Gastroesophageal sphincter (tissue), 3 donors: ENCODE data around the gene CNTNAP2.

Experiments used
- CTCF ChIP-seq, 4 experiments: fragments of 200-600 bp in 2 of 4; fragments of 450-650 bp in 2 of 4; sonication (generic) in 1 of 4; IDR thresholded peaks; one replicate each; pipeline ENCODE4 v1.5.1; 2017 to 2019; ENCODE audit warnings: antibody characterized with exemption in 4 of 4, mild to moderate bottlenecking in 2 of 4, moderate library complexity in 2 of 4
- EP300 ChIP-seq: sonication (generic); formaldehyde crosslinking; IDR thresholded peaks from one replicate; pipeline ENCODE4 v1.6.1; 2017; ENCODE audit warnings: antibody characterized with exemption, mild to moderate bottlenecking
- POLR2AphosphoS5 ChIP-seq: sonication (generic); formaldehyde crosslinking; IDR thresholded peaks from one replicate; pipeline ENCODE4 v1.6.1; 2017; ENCODE audit warnings: antibody characterized with exemption

GRCh38 chr7:148261996-148262688 lies 2145.5 kb downstream of the CNTNAP2 start:
- no peak for TF ChIP-seq POLR2AphosphoS5
- TF ChIP-seq CTCF (IDR thresholded peaks at IDR 0.05) = no peak
- no peak for TF ChIP-seq EP300
